ENCODE results near the gene PIWIL4. TPM values are rescaled to one million over a fixed set of nuclear protein-coding genes. Genes with fewer than 3 reads are reported as not detected.

PIWIL4 gene
- total RNA-seq, 1 donor from 2014 or later: 0.28 TPM

DNA sequence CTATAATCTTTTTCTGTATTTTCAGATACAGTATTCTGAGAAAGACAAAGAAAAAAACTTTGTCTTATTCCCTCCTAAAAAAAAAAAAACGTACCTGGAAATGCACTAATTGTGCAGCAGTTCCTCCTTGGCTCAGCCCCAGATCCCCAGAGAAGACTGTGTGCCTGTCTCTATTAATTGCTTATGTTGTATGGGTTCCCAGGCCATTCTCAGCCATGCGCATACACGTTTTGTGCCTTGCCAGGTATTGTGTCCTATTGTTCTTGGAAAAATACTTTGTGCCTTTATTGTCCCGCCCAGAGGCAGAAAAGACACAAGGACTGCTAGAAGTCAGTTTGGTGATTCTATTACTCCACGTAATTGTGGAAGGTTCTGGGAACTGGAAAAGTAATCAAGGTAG lies 91.2 kb downstream of the PIWIL4 start:
- no peak for DNase-seq (ENCODE audit: low spot score)
- no peak for ATAC-seq

DNA sequence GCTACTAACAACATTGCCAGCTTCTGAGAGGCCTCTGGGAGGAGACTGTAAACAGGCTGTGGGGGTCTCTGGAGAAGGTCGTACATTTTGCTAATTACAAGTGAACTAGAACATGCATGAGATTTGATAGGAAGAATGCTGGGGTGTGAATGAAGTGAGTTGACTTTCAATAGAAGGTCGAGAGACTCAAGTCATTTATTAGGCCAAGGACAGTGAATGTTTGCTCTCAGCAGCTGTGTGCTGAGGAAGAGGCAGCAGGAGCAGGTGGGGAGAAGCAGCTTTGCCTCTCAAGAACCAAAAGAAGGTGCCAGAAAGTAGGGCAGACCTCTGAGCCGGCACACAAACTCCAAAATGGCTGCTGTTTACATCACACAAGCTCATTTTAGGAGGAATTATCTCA lies 91.7 kb downstream of the PIWIL4 start:
- ATAC-seq: no peak
- no peak for DNase-seq (ENCODE audit: low spot score)

DNA sequence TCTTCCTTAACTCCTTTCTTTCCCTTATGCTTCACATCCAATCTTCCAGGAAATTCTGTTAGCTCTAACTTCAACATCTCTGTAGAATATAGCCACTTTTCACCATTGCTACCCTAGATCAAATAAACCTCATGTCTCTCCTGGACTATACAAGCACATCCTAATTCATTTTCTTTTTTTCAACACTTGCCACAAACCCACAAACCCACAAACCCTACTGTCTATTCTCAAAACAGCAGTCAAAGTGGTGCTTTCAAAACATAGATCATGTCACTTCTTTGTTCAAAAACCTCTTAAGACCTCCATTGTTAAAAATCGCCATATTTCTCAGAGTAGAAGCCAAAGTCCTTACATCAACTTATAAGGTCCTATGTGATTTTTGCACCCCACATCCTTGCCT lies 94.3 kb downstream of the PIWIL4 start:
- ATAC-seq: no peak

DNA sequence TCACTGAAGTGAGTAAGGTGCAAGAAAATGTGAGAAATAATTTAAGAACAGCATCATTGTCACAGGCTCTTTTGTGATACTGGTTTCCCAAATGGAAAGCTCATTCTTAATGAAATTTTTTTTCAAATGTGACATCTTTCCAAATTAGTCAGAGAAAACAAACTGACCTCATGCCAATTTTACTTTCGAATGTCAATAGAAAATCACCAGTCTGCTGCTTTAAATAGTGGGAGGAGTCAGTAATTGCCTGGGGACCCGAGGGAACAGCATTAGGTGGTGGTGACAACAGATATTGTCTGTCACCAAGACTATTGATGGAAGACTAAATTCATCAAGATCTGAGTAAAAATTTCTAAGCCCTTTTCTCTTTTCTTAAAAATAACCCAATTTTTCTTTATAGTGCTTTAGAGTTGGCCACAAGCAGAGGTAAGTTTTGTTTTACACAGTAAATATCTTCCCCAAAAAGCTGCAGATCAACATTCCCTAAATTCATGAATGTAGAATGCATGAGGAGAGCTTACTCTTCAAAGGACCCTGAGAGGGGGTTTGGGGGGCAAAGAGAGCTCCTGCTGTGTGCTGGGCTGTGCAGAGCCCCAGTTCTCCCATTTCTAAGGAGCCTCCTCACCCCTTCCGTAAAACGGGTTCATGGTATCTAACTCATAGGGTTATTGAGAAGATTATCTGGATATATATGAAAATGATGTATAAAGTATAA lies 95.1 kb downstream of the PIWIL4 start:
- no peak for DNase-seq (ENCODE audit: low spot score)
- ATAC-seq: no peak

More for the DNA sequence above, 94.3 kb downstream of the PIWIL4 start:
- DNase-seq (ENCODE audit: low spot score): no peak

DNA sequence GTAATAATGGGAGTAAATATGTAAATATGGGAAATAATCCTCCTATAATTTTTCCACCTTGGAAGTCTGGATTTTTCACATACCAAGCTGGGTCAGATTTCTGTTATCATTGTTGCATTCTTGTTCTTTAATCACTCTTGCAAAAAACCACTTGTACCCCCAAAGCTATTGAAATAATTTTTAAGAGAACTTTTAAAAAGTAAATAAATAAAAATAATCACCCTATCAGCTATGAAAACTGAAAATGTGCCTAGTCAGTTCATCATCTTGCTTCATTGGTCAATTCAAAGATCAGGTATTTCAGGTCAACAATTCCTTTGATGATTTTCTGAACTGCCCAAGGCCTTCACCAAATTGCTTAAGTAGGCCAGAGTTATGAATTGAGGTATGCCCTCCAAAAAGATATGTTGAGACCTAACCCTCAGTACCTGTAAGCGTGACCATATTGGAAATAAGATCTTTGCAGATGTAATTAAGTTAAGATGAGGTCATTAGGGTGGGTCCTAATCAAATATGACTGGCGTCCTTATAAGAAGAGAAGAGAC lies 95.8 kb downstream of the PIWIL4 start:
- ATAC-seq (no peak), DNase-seq (ENCODE audit: low spot score) (no peak)

DNA sequence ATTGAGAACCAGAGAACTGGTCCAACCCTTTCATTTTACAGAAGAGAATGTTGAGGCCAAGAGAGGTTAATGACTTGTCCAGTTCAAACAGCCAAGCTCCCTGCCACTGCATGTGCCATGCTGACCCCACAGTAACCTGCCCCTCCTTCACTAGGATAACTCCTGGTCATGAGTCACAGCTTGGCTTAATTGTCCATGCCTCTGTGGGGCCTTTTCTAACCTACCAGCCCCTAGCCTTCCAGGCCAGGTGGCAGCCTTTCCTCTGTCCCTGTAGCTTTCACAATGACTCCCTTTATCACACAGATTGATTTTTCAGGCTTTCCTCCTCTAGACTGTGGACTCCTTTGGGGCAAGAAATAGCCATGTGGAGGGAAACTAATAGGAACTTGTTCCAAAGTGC lies 97.2 kb downstream of the PIWIL4 start:
- no peak for DNase-seq (ENCODE audit: low spot score)
- ATAC-seq: no peak

DNA sequence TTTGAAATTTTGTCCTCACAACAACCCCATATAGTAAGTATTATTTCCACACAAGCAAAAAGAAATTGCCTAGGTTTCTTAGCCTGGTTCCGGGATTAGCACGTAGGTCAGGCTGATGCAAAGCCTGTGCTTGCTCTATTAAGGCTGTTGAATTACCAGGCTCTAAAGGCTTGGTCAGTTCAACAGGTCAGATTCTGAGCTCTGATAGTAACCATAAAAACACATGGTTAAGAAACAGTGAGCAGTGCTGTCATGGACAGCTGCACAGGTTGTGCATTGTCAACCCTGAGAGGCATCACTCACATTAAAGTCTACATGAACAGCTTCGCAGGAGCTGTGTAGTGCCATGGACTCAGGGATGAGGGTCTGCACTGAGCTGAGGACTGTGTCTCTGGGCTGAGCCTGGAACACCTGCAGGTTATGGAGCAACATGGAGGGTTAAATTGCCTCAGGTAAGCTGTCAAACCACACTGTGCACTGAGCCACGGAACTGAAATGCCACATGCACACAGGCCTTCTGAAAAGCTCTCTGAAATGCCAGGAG lies 98.0 kb downstream of the PIWIL4 start:
- ATAC-seq (no peak), DNase-seq (ENCODE audit: low spot score) (no peak)

DNA sequence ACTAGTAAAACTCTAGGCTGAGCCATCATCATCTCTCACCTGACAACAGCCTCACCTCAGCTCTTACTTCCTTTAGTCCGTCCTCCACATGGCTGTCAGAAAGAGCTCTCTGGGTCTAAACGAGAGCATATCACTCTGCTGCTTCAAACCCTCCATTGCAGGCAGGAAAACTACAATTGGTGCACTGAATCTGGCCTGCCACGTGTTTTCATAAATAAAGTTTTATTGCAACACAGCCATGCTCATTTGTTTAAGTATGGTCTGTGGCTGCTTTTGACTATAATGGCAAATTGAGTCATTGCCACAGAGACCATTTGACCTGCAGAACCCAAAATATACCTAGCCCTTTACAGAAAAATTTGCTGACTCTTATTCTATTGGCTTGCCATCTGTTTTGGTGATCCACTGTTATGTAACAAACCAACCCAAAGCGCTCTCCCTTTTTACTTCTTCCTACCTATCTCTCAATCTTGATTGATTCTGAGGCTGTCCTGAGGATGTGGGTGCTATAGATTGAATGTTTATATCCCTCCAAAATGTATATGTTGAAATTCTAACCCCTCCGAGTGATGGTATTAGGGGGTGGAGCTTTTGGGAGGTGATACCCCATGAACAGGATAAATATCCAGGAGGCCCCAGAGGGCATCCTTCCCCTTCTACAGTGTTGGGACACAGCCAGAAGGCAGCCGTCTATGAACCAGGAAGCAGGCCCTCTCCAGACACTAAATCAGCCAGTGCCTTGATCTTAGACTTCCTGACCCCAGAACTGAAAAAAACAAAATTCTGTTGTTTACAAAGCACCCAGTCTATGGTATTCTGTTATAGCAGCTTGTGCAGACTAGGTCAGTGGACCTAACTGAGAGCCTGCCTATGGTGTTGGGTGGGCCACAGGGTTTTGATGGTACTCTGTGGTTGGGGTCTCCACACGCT lies 99.9 kb downstream of the PIWIL4 start:
- ATAC-seq (peak; percentile 43), DNase-seq (ENCODE audit: low spot score) (no peak)

DNA sequence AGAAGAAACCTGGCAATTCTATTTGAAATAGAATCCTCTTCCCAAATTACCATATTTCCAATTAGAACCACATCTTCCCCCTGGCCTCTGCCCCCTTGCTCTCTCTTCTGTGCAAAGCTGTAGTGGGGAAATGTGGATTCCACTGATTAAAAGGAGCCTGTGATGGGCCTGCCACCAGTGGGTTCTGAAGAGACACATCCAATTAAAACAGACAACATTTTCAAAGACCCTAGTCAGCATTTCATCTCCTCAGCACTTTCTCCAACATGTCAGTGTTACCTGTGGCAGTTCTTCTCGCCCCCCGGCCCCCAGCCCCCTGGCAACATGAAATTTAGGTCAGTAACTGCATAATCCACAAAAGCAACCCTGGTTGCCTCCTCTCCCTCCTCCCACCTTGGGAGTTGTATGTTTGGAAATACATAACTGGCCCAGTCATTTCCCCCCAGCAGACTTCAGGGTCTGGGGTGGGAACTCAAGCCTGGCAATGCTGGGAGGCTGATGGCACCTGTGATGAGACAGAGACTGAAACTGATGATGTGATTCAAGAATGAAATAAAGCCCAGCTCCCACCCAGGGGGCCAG lies 101.1 kb downstream of the PIWIL4 start:
- DNase-seq (ENCODE audit: low spot score): no peak
- ATAC-seq: no peak

DNA sequence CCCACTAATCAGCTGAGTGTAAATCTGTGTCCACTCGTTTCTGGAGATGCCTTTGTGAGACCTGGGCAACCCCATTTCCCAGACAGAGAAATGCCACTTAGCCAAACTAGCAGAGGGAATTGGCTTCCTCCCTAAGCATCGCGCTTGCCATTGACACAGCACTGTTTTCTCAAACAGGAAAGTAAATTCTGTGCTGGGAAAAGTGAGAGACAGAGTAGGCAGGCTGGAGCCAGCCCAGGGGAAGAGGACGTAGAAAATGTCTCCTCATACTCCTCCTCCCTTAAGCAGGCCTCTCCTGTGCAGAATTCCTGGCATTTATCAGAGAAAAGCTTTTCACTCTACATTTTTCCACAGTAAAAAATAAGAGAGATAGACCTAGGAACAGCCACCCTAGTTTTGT lies 101.9 kb downstream of the PIWIL4 start:
- DNase-seq (ENCODE audit: low spot score) (no peak), ATAC-seq (no peak)

Other genes with a start within 250 kb of the PIWIL4 start
- gene GPR83, start 165.9 kb upstream of the PIWIL4 start, total RNA-seq: 0.28 TPM
- 3.9 TPM for gene MRE11, start 73.5 kb upstream of the PIWIL4 start, total RNA-seq
- gene ANKRD49, start 73.4 kb upstream of the PIWIL4 start, total RNA-seq: 4.3 TPM
- 0.35 TPM for gene C11orf97, start 54.9 kb upstream of the PIWIL4 start, total RNA-seq
- gene FUT4, start 23.4 kb upstream of the PIWIL4 start, total RNA-seq: 1.2 TPM
- gene AMOTL1, start 201.0 kb downstream of the PIWIL4 start, total RNA-seq: 22.9 TPM

Measured in left lobe of liver (tissue), 2 donors.